ENCODE data around the gene RPS19BP1.
A peak's percentile ranks its signal among the peaks of the same experiment; 100 is the strongest.

Gene RPS19BP1

GRCh38 chr22:39504071-39504470 lies 28.5 kb downstream of the RPS19BP1 start:
- Mint-ChIP-seq H3K27ac (peak overlapping the region; percentile 34), H3K36me3 (peaks cover 35% of the 10 kb centered on the region), H3K4me1 (peaks cover 41% of the 10 kb centered on the region), H3K9me3 (no peaks in the 10 kb centered on the region), H3K27me3 (peaks cover 6% of the 10 kb centered on the region), H3K4me3 (peak overlapping the region; percentile 93)
- CTCF ChIA-PET, result interaction anchor here (1.4 to 3.4 kb wide), 5 partner anchors 8 to 25 kb away, joined by 3 to 17 read pairs (median 8); no protein-coding TSS in a partner anchor
- no peak for DNase-seq

- peaks cover 41% of the 10 kb centered on the region for H3K4me1 Mint-ChIP-seq
- DNase-seq, result no peak
- peak overlapping the region; percentile 93 for H3K4me3 Mint-ChIP-seq
- no peaks in the 10 kb centered on the region for H3K9me3 Mint-ChIP-seq
- H3K27me3 Mint-ChIP-seq, result peaks cover 10% of the 10 kb centered on the region
- CTCF ChIA-PET, result interaction anchor here (1.4 to 3.4 kb wide), 4 partner anchors 9 to 25 kb away, joined by 3 to 17 read pairs (median 13); no protein-coding TSS in a partner anchor
- H3K36me3 Mint-ChIP-seq, result peaks cover 34% of the 10 kb centered on the region
- H3K27ac Mint-ChIP-seq, result peak overlapping the region; percentile 34
These were observed 28.9 kb downstream of the RPS19BP1 start for GRCh38 chr22:39503630-39504029.

- CTCF ChIA-PET, result interaction anchor here (1.6 to 3.4 kb wide), 5 partner anchors 10 to 103 kb away, joined by 3 to 17 read pairs (median 11); partner anchors contain the start of genes ATF4 and TAB1
- H3K36me3 Mint-ChIP-seq, result peaks cover 29% of the 10 kb centered on the region
- H3K27me3 Mint-ChIP-seq, result peaks cover 14% of the 10 kb centered on the region
- peaks cover 39% of the 10 kb centered on the region for H3K4me1 Mint-ChIP-seq
- H3K4me3 Mint-ChIP-seq, result peak overlapping the region; percentile 93
- H3K27ac Mint-ChIP-seq, result peak overlapping the region; percentile 75
- no peaks in the 10 kb centered on the region for H3K9me3 Mint-ChIP-seq
- no peak for DNase-seq
These were observed 29.6 kb downstream of the RPS19BP1 start for GRCh38 chr22:39502789-39503409.

- DNase-seq, result peak; percentile 94
- H3K27ac Mint-ChIP-seq, result peak within 1 kb of the TSS; percentile 88
- CTCF ChIA-PET, result interaction anchor here (0.9 to 3.4 kb wide), 7 partner anchors 9 to 102 kb away, joined by 3 to 17 read pairs (median 9); partner anchors contain the start of genes ATF4 and TAB1
These were observed 30.3 kb downstream of the RPS19BP1 start, which contains the start of gene MIEF1 for GRCh38 chr22:39502109-39502788. Gene MIEF1 (plus strand): TSS chr22:39502290. CDS start chr22:39511295, 9,005 bp downstream.

GRCh38 chr22:39501644-39502108 lies 30.9 kb downstream of the RPS19BP1 start:
- Mint-ChIP-seq H3K4me1 (peaks cover 42% of the 10 kb centered on the region), H3K4me3 (peak overlapping the region; percentile 93), H3K27me3 (peaks cover 22% of the 10 kb centered on the region), H3K9me3 (no peaks in the 10 kb centered on the region), H3K36me3 (peaks cover 27% of the 10 kb centered on the region), H3K27ac (peak overlapping the region; percentile 88)
- no peak for DNase-seq
- CTCF ChIA-PET, result interaction anchor here (0.9 to 3.4 kb wide), 7 partner anchors 8 to 102 kb away, joined by 3 to 17 read pairs (median 9); partner anchors contain the start of genes ATF4 and TAB1

More at GRCh38 chr22:39502109-39502788, 30.3 kb downstream of the RPS19BP1 start, which contains the start of gene MIEF1:
- H3K4me1 Mint-ChIP-seq, result peaks cover 43% of the 10 kb centered on the region
- no peaks in the 10 kb centered on the region for H3K9me3 Mint-ChIP-seq
- peaks cover 29% of the 10 kb centered on the region for H3K36me3 Mint-ChIP-seq
- H3K4me3 Mint-ChIP-seq, result peak within 1 kb of the TSS; percentile 93
- peaks cover 21% of the 10 kb centered on the region for H3K27me3 Mint-ChIP-seq

GRCh38 chr22:39500101-39500500 lies 32.4 kb downstream of the RPS19BP1 start:
- Mint-ChIP-seq H3K27ac (no peak overlapping the region), H3K36me3 (peaks cover 12% of the 10 kb centered on the region), H3K9me3 (no peaks in the 10 kb centered on the region), H3K4me1 (peaks cover 41% of the 10 kb centered on the region), H3K27me3 (peaks cover 25% of the 10 kb centered on the region), H3K4me3 (no peak overlapping the region)
- no peak for DNase-seq
- CTCF ChIA-PET, result no interaction called here

GRCh38 chr22:39498802-39499201 lies 33.7 kb downstream of the RPS19BP1 start:
- Mint-ChIP-seq H3K27me3 (peaks cover 25% of the 10 kb centered on the region), H3K4me1 (peaks cover 37% of the 10 kb centered on the region), H3K4me3 (no peak overlapping the region), H3K27ac (no peak overlapping the region), H3K9me3 (no peaks in the 10 kb centered on the region), H3K36me3 (peaks cover 5% of the 10 kb centered on the region)
- no peak for DNase-seq
- CTCF ChIA-PET, result interaction anchor here (1.4 to 10.6 kb wide), 4 partner anchors 15 to 99 kb away, joined by 4 to 216 read pairs (median 80); partner anchors contain the start of genes RPS19BP1 and TAB1

GRCh38 chr22:39498368-39498767 lies 34.2 kb downstream of the RPS19BP1 start:
- Mint-ChIP-seq H3K36me3 (peaks cover 2% of the 10 kb centered on the region), H3K27ac (no peak overlapping the region), H3K9me3 (no peaks in the 10 kb centered on the region), H3K4me1 (peaks cover 35% of the 10 kb centered on the region), H3K4me3 (no peak overlapping the region), H3K27me3 (peaks cover 25% of the 10 kb centered on the region)
- no peak for DNase-seq
- CTCF ChIA-PET, result interaction anchor here (1.4 to 10.6 kb wide), 4 partner anchors 15 to 99 kb away, joined by 4 to 216 read pairs (median 80); partner anchors contain the start of genes RPS19BP1 and TAB1

- Mint-ChIP-seq H3K9me3 (no peaks in the 10 kb centered on the region), H3K4me1 (peaks cover 31% of the 10 kb centered on the region), H3K27ac (no peak overlapping the region), H3K36me3 (peaks cover 2% of the 10 kb centered on the region), H3K27me3 (peaks cover 25% of the 10 kb centered on the region), H3K4me3 (no peak overlapping the region)
- CTCF ChIA-PET, result interaction anchor here (0.6 to 10.6 kb wide), 8 partner anchors 16 to 1544 kb away, joined by 3 to 216 read pairs (median 6); partner anchors contain the start of genes ATF4, C22orf23, POLR2F and RPS19BP1
- DNase-seq, result no peak
These were observed 35.1 kb downstream of the RPS19BP1 start for GRCh38 chr22:39497429-39497828.

GRCh38 chr22:39496131-39496838 lies 36.3 kb downstream of the RPS19BP1 start:
- Mint-ChIP-seq H3K27me3 (peaks cover 25% of the 10 kb centered on the region), H3K27ac (no peak overlapping the region), H3K36me3 (no peaks in the 10 kb centered on the region), H3K4me1 (peaks cover 22% of the 10 kb centered on the region), H3K4me3 (no peak overlapping the region), H3K9me3 (no peaks in the 10 kb centered on the region)
- CTCF ChIA-PET, result interaction anchor here (0.6 to 10.6 kb wide), 23 partner anchors 8 to 540 kb away, joined by 3 to 216 read pairs (median 4); partner anchors contain the start of genes ATF4 and RPS19BP1
- DNase-seq, result peak; percentile 73

- no peak for DNase-seq
- H3K4me3 Mint-ChIP-seq, result no peak overlapping the region
- no peaks in the 10 kb centered on the region for H3K9me3 Mint-ChIP-seq
- CTCF ChIA-PET, result interaction anchor here (0.6 to 10.6 kb wide), 18 partner anchors 8 to 542 kb away, joined by 3 to 216 read pairs (median 7); partner anchors contain the start of genes ATF4, MIEF1, RPS19BP1 and TAB1
- H3K4me1 Mint-ChIP-seq, result peaks cover 30% of the 10 kb centered on the region
- H3K27me3 Mint-ChIP-seq, result peaks cover 29% of the 10 kb centered on the region
- no peaks in the 10 kb centered on the region for H3K36me3 Mint-ChIP-seq
- no peak overlapping the region for H3K27ac Mint-ChIP-seq
These were observed 38.0 kb downstream of the RPS19BP1 start for GRCh38 chr22:39494471-39495120.

GRCh38 chr22:39493759-39494158 lies 38.8 kb downstream of the RPS19BP1 start:
- no peak overlapping the region for H3K27ac Mint-ChIP-seq
- no peak for DNase-seq
- H3K4me3 Mint-ChIP-seq, result no peak overlapping the region
- peaks cover 4% of the 10 kb centered on the region for H3K36me3 Mint-ChIP-seq
- CTCF ChIA-PET, result interaction anchor here (0.6 to 10.6 kb wide), 23 partner anchors 8 to 727 kb away, joined by 3 to 216 read pairs (median 6); partner anchors contain the start of genes ATF4, MIEF1, RPS19BP1 and TAB1
- peaks cover 20% of the 10 kb centered on the region for H3K27me3 Mint-ChIP-seq
- peaks cover 32% of the 10 kb centered on the region for H3K4me1 Mint-ChIP-seq
- H3K9me3 Mint-ChIP-seq, result no peaks in the 10 kb centered on the region

- Mint-ChIP-seq H3K36me3 (peaks cover 4% of the 10 kb centered on the region), H3K27me3 (peaks cover 8% of the 10 kb centered on the region), H3K4me1 (peaks cover 28% of the 10 kb centered on the region), H3K4me3 (no peak overlapping the region), H3K9me3 (no peaks in the 10 kb centered on the region), H3K27ac (no peak overlapping the region)
- CTCF ChIA-PET, result interaction anchor here (1.1 to 10.6 kb wide), 3 partner anchors 10 to 37 kb away, joined by 3 to 216 read pairs (median 15); partner anchors contain the start of genes MIEF1 and RPS19BP1
- no peak for DNase-seq
These were observed 40.4 kb downstream of the RPS19BP1 start for GRCh38 chr22:39492186-39492585.
